Mesendoderm (in vitro differentiated cells): Measurements from ENCODE around the gene RNF220.

Source experiments
- DNase-seq: peaks from one replicate; pipeline ENCODE4 v3.0.0; 2013
- H2AK5ac ChIP-seq: 2 replicates; pipeline ENCODE4 v1.6.1; 2013; ENCODE audit warnings: low read length, inconsistent platforms
- H2BK120ac ChIP-seq: 2 replicates; pipeline ENCODE4 v1.6.1; 2013; ENCODE audit warnings: low read depth, mild to moderate bottlenecking, low read length, moderate library complexity, mixed read lengths
- H2BK15ac ChIP-seq: replicated peaks from 2 replicates; pipeline ENCODE4 v1.6.1; 2013; ENCODE audit warnings: low read depth, mild to moderate bottlenecking, moderate library complexity
- H2BK5ac ChIP-seq: 2 replicates; pipeline ENCODE4 v1.6.1; 2013; ENCODE audit warnings: low read length, inconsistent platforms
- H3K18ac ChIP-seq: 2 replicates; pipeline ENCODE4 v1.6.1; 2013; ENCODE audit warnings: mild to moderate bottlenecking, low read length, mixed read lengths
- H3K23ac ChIP-seq: one replicate; pipeline ENCODE4 v1.6.1; 2013; ENCODE audit warnings: low read length
- H3K27ac ChIP-seq: 2 replicates; pipeline ENCODE4 v1.5.1; 2013; ENCODE audit warnings: low read depth, mild to moderate bottlenecking, inconsistent platforms, low read length, moderate library complexity
- H3K27me3 ChIP-seq: 2 replicates; pipeline ENCODE4 v1.6.1; 2013; ENCODE audit warnings: low read length, control low read depth, mild to moderate bottlenecking, inconsistent platforms; ENCODE audit not compliant: insufficient read depth, poor library complexity
- H3K36me3 ChIP-seq: 2 replicates; pipeline ENCODE4 v1.6.1; 2013; ENCODE audit warnings: low read length, inconsistent platforms; ENCODE audit not compliant: control insufficient read depth, insufficient read depth
- H3K4ac ChIP-seq: one replicate; pipeline ENCODE4 v1.6.1; 2013; ENCODE audit warnings: low read depth, mild to moderate bottlenecking, low read length, moderate library complexity
- H3K4me1 ChIP-seq: 2 replicates; pipeline ENCODE4 v1.6.1; 2013; ENCODE audit warnings: low read depth, low read length, inconsistent platforms; ENCODE audit not compliant: control insufficient read depth
- H3K4me2 ChIP-seq: 2 replicates; pipeline ENCODE4 v1.6.1; 2013; ENCODE audit warnings: low read length
- H3K4me3 ChIP-seq: 2 replicates; pipeline ENCODE4 v1.5.1; 2013; ENCODE audit warnings: mild to moderate bottlenecking, low read length
- H3K56ac ChIP-seq: one replicate; pipeline ENCODE4 v1.6.1; 2013; ENCODE audit warnings: low read length
- H3K79me1 ChIP-seq: 2 replicates; pipeline ENCODE4 v1.6.1; 2013; ENCODE audit warnings: low read length, inconsistent platforms
- H3K79me2 ChIP-seq: 2 replicates; pipeline ENCODE4 v1.6.1; 2013; ENCODE audit warnings: mild to moderate bottlenecking, low read length; ENCODE audit not compliant: control insufficient read depth, insufficient read depth
- H3K9ac ChIP-seq: 2 replicates; pipeline ENCODE4 v1.6.1; 2013; ENCODE audit warnings: low read length, inconsistent platforms
- H4K5ac ChIP-seq: one replicate; pipeline ENCODE4 v1.6.1; 2013; ENCODE audit warnings: low read length
- H4K8ac ChIP-seq: one replicate; pipeline ENCODE4 v1.6.1; 2013; ENCODE audit warnings: low read depth, mild to moderate bottlenecking, control low read depth, low read length, moderate library complexity
- WGBS: extraction: QIAGEN DNeasy Blood & Tissue Kit; methylation state at CpG from one replicate; pipeline ENCODE4 v1.1.7; 2013; ENCODE audit warnings: low lambda C conversion rate, missing lambda C conversion rate; ENCODE audit not compliant: insufficient coverage; ENCODE audit errors: extremely low coverage; 5-methylcytosine and 5-hydroxymethylcytosine counted together

Gene RNF220

DNA sequence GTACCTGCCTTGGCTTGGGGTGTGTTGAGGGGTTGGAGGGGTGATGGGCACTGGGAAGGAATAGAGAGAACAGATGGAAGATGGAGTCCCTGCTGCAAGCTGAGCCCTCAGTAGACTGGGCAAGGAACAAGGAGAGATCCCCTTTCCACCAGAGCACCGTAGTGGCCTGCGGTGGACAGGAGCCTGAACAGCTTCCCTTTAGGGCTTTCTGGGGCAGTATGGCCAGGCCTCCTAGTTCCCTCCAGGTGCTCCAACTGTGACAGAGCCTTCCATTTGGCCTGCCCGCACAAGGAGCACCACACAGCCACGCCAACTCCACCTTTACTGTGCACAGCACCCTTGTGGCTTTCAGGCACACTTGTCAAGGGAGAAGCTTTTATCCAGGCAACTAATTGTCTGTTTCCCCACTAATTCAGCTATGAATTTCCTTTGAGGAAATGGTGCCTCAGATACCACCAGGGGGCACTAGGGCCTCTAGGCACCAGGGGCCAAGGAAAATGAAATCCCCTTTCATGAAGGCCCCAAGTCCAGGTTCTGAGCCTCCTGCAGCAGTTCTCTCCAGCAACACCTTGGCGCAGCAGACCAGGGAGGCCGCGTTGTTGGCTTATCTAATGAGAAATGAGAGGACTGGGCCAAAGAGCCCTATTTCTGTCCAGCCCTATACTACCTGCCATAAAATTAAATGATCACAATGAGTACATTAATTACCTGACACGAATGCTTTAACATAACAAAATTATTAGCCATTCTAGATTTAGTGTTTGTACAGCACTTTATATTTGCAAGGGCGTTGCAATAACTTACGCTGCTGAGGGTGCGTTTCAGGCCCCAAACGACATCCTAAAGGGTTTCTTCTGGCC, 26.9 kb upstream of the RNF220 start:
- no peak overlapping the region for H2BK15ac ChIP-seq
- no CpG with 5 or more reads among the region's 12 CpGs for WGBS
- DNase-seq: peak; percentile 82

GRCh38 chr1:44380666-44381177, 24.3 kb upstream of the RNF220 start:
- Histone ChIP-seq H2BK120ac (no peak overlapping the region), H4K5ac (no peak overlapping the region), H3K27me3 (no peaks in the 10 kb centered on the region), H3K18ac (no peak overlapping the region), H2AK5ac (no peak overlapping the region), H3K56ac (no peak overlapping the region), H3K4me2 (no peak overlapping the region), H3K4me3 (no peak overlapping the region), H4K8ac (no peak overlapping the region), H2BK15ac (no peak overlapping the region), H3K4me1 (no peaks in the 10 kb centered on the region), H2BK5ac (no peak overlapping the region), H3K79me1 (no peaks in the 10 kb centered on the region), H3K4ac (no peak overlapping the region), H3K36me3 (no peaks in the 10 kb centered on the region), H3K23ac (no peak overlapping the region), H3K9ac (no peak overlapping the region), H3K79me2 (no peaks in the 10 kb centered on the region), H3K27ac (no peak overlapping the region)
- no peak for DNase-seq
- WGBS: no CpG with 5 or more reads among the region's 3 CpGs

More for the DNA sequence above, 26.9 kb upstream of the RNF220 start:
- no peaks in the 10 kb centered on the region for H3K36me3 ChIP-seq
- H3K79me2 ChIP-seq: no peaks in the 10 kb centered on the region
- H4K5ac ChIP-seq: no peak overlapping the region
- H3K23ac ChIP-seq: no peak overlapping the region
- no peak overlapping the region for H4K8ac ChIP-seq
- H2BK5ac ChIP-seq: no peak overlapping the region
- H3K9ac ChIP-seq: no peak overlapping the region
- no peak overlapping the region for H3K27ac ChIP-seq
- no peaks in the 10 kb centered on the region for H3K4me1 ChIP-seq
- H2BK120ac ChIP-seq: no peak overlapping the region
- no peak overlapping the region for H3K4ac ChIP-seq
- no peak overlapping the region for H2AK5ac ChIP-seq
- no peaks in the 10 kb centered on the region for H3K79me1 ChIP-seq
- H3K18ac ChIP-seq: no peak overlapping the region
- no peak overlapping the region for H3K4me2 ChIP-seq
- no peaks in the 10 kb centered on the region for H3K27me3 ChIP-seq
- no peak overlapping the region for H3K4me3 ChIP-seq
- no peak overlapping the region for H3K56ac ChIP-seq

DNA sequence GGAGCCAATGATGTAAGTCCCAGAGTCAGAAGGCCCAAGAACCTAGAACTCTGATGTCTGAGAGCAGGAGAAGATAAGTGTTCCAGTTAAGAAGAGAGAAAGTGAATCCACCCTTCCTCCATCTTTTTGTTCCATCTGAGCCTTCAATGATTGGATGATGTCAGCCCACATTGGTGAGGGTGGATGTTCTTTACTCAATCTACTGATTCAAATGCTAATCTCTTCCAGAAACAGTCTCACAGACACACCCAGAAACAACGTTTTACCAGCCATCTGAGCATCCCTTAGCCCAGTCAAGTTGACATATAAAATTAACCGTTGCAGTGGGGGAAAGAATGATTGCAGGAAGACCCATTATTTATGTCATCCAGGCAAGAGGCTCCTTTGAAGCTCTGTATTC, 16.5 kb upstream of the RNF220 start:
- H3K56ac ChIP-seq: no peak overlapping the region
- no peak overlapping the region for H2BK15ac ChIP-seq
- H3K4ac ChIP-seq: no peak overlapping the region
- H3K27me3 ChIP-seq: no peaks in the 10 kb centered on the region
- no peak overlapping the region for H2BK5ac ChIP-seq
- H4K8ac ChIP-seq: no peak overlapping the region
- no peaks in the 10 kb centered on the region for H3K79me2 ChIP-seq
- DNase-seq: no peak
- no peak overlapping the region for H3K9ac ChIP-seq
- H3K36me3 ChIP-seq: no peaks in the 10 kb centered on the region
- H3K18ac ChIP-seq: no peak overlapping the region
- H2AK5ac ChIP-seq: no peak overlapping the region
- WGBS: no CpG with 5 or more reads among the region's 2 CpGs
- no peak overlapping the region for H4K5ac ChIP-seq
- no peak overlapping the region for H3K27ac ChIP-seq
- H3K4me1 ChIP-seq: no peaks in the 10 kb centered on the region
- H3K4me2 ChIP-seq: no peak overlapping the region
- H3K23ac ChIP-seq: no peak overlapping the region
- H3K79me1 ChIP-seq: no peaks in the 10 kb centered on the region
- H2BK120ac ChIP-seq: no peak overlapping the region
- no peak overlapping the region for H3K4me3 ChIP-seq

- H3K36me3 ChIP-seq: no peaks in the 10 kb centered on the region
- no peak overlapping the region for H4K8ac ChIP-seq
- H3K56ac ChIP-seq: no peak overlapping the region
- no peaks in the 10 kb centered on the region for H3K79me1 ChIP-seq
- H3K4ac ChIP-seq: no peak overlapping the region
- H2BK5ac ChIP-seq: no peak overlapping the region
- no peak overlapping the region for H4K5ac ChIP-seq
- H3K4me1 ChIP-seq: no peaks in the 10 kb centered on the region
- no peak overlapping the region for H3K23ac ChIP-seq
- no peaks in the 10 kb centered on the region for H3K27me3 ChIP-seq
- no peak for DNase-seq
- no peak overlapping the region for H3K4me3 ChIP-seq
- WGBS: no CpG with 5 or more reads among the region's 1 CpG
- no peak overlapping the region for H2BK120ac ChIP-seq
- H3K79me2 ChIP-seq: no peaks in the 10 kb centered on the region
- H3K27ac ChIP-seq: no peak overlapping the region
- no peak overlapping the region for H3K18ac ChIP-seq
- no peak overlapping the region for H3K4me2 ChIP-seq
- H2AK5ac ChIP-seq: no peak overlapping the region
- no peak overlapping the region for H3K9ac ChIP-seq
- H2BK15ac ChIP-seq: no peak overlapping the region
These were observed 15.6 kb upstream of the RNF220 start for GRCh38 chr1:44389437-44389836.

DNA sequence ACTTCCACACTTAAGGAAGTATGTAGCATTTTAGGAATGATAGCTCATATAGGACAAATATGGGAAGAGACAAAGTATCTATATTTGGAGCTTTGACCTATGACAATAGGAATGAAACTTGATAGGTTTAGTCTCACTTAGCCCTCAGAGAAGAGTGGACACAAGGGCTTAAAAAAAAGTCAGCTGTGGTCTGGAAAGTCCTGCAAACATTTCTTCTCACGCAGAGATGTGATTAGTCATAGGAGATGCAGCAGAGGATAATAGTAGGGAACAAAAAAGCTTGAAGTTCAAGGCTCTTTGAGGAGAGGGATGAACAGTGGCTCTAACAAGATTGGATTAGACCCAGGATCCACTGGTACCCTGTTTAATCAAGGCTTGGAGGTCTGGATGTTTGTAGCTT, 14.8 kb upstream of the RNF220 start:
- no CpG with 5 or more reads among the region's 1 CpG for WGBS
- no peak overlapping the region for H3K27ac ChIP-seq
- no peak overlapping the region for H3K4me3 ChIP-seq
- no peak overlapping the region for H4K5ac ChIP-seq
- H3K4me2 ChIP-seq: no peak overlapping the region
- no peaks in the 10 kb centered on the region for H3K79me2 ChIP-seq
- no peak overlapping the region for H3K56ac ChIP-seq
- no peaks in the 10 kb centered on the region for H3K36me3 ChIP-seq
- no peak for DNase-seq
- H2AK5ac ChIP-seq: no peak overlapping the region
- no peak overlapping the region for H4K8ac ChIP-seq
- H3K4me1 ChIP-seq: no peaks in the 10 kb centered on the region
- H2BK120ac ChIP-seq: no peak overlapping the region
- no peaks in the 10 kb centered on the region for H3K79me1 ChIP-seq
- H3K9ac ChIP-seq: no peak overlapping the region
- no peak overlapping the region for H3K4ac ChIP-seq
- H3K27me3 ChIP-seq: no peaks in the 10 kb centered on the region
- no peak overlapping the region for H3K18ac ChIP-seq
- no peak overlapping the region for H3K23ac ChIP-seq
- no peak overlapping the region for H2BK5ac ChIP-seq
- H2BK15ac ChIP-seq: no peak overlapping the region
